ENCODE data around the gene SLC27A4. TPM values are rescaled to one million over a fixed set of nuclear protein-coding genes. Genes with fewer than 3 reads are reported as not detected.
"Not testable (repeated sequence)": the region's sequence is repeated elsewhere in the genome, so short reads cannot be mapped to it uniquely, and the experiment has no call there.

The SLC27A4 gene
- total RNA-seq, 2 donors from 2014 or later = 8.2 to 8.3 TPM

DNA sequence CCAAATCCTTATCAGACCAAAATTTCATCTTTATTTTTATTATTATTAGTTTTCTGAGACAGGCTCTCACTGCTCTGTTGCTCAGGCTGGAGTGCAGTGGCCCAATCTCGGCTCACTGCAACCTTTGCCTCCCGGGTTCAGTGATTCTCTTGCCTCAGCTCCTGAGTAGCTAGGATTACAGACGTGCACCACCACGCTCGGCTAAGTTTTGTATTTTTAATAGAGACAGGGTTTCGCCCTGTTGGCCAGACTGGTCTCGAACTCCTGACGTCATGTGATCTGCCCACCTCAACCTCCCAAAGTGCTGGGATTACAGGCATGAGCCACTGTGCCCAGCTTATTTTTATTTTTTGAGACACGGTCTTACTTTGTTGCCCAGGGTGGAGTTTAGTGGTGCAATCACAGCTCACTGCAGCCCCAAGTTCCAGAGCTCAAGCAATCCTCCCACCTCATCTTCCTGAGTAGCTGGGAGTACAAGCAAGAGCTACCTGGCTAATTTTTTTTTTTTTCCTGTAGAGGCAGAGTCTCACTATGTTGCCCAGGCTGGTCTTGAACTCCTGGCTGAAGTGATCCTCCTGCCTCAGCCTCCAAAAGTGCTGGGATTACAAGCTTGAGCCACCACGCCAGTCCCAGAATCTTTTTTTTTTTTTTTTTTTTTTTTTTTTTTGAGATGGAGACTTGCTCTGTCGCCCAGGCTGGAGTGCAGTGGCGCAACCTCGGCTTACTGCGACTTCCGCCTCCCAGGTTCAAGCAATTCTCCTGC, 1.3 kb upstream of the SLC27A4 start:
- H3K4me1 Mint-ChIP-seq; DNase-seq; H3K27me3 Mint-ChIP-seq; H3K9me3 ChIP-seq (ENCODE audit: control insufficient read depth, low read length, poor library complexity, severe bottlenecking); ATAC-seq; H3K27ac Mint-ChIP-seq; H3K36me3 Mint-ChIP-seq (ENCODE audit: low read depth): not testable (repeated sequence)
- H3K4me3 Mint-ChIP-seq = peak overlapping the region; percentile 97

GRCh38 chr9:128340691-128341434, 536 bp downstream of the SLC27A4 start:
- DNase-seq (no peak), ATAC-seq (peak; percentile 19)

DNA sequence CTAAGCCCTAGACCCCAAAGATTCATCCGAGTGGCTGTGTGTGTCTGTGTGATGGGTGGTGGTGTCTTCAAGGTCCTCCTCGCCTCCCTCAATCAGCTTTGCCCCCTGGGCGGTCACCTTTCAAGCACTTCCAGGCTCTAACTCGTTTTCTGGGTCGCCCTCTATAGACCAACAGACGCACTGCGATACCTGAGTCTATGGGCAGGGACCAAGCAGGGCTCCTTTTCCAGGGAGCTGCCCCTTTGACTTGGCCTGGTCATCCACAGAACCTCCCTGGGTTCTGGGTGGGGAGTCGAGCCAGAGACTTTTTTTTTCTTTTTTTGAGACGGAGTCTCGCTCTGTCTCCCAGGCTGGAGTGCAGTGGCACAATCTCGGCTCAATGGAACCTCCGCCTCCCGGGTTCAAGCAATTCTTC, 1.1 kb downstream of the SLC27A4 start:
- Mint-ChIP-seq H3K4me1 (peaks cover 5% of the 10 kb centered on the region), H3K36me3 (ENCODE audit: low read depth) (no peaks in the 10 kb centered on the region), H3K27me3 (no peaks in the 10 kb centered on the region), H3K4me3 (peak overlapping the region; percentile 97), H3K27ac (peak overlapping the region; percentile 60)
- ATAC-seq (peak; percentile 58), DNase-seq (peak; percentile 39 to 57 (median 44))
- no peaks in the 10 kb centered on the region for H3K9me3 ChIP-seq (ENCODE audit: control insufficient read depth, low read length, poor library complexity, severe bottlenecking)

More at GRCh38 chr9:128340691-128341434, 536 bp downstream of the SLC27A4 start:
- H3K9me3 ChIP-seq (ENCODE audit: control insufficient read depth, low read length, poor library complexity, severe bottlenecking) = no peaks in the 10 kb centered on the region
- H3K36me3 Mint-ChIP-seq (ENCODE audit: low read depth) = no peaks in the 10 kb centered on the region
- H3K4me3 Mint-ChIP-seq = peak overlapping the region; percentile 97
- H3K4me1 Mint-ChIP-seq = peaks cover 5% of the 10 kb centered on the region
- H3K27me3 Mint-ChIP-seq = no peaks in the 10 kb centered on the region
- peak overlapping the region; percentile 60 for H3K27ac Mint-ChIP-seq

- Mint-ChIP-seq H3K36me3 (ENCODE audit: low read depth) (no peaks in the 10 kb centered on the region), H3K4me1 (peaks cover 5% of the 10 kb centered on the region), H3K4me3 (no peak overlapping the region), H3K27ac (peak overlapping the region; percentile 21), H3K27me3 (no peaks in the 10 kb centered on the region)
- ATAC-seq (no peak), DNase-seq (no peak)
- no peaks in the 10 kb centered on the region for H3K9me3 ChIP-seq (ENCODE audit: control insufficient read depth, low read length, poor library complexity, severe bottlenecking)
Observed at GRCh38 chr9:128342971-128343680, 2.8 kb downstream of the SLC27A4 start.

- ATAC-seq (no peak), DNase-seq (no peak)
- Mint-ChIP-seq H3K4me1 (peaks cover 5% of the 10 kb centered on the region), H3K27me3 (no peaks in the 10 kb centered on the region), H3K4me3 (no peak overlapping the region), H3K27ac (peak overlapping the region; percentile 21), H3K36me3 (ENCODE audit: low read depth) (no peaks in the 10 kb centered on the region)
- H3K9me3 ChIP-seq (ENCODE audit: control insufficient read depth, low read length, poor library complexity, severe bottlenecking) = no peaks in the 10 kb centered on the region
Observed at GRCh38 chr9:128343855-128344254, 3.5 kb downstream of the SLC27A4 start.

DNA sequence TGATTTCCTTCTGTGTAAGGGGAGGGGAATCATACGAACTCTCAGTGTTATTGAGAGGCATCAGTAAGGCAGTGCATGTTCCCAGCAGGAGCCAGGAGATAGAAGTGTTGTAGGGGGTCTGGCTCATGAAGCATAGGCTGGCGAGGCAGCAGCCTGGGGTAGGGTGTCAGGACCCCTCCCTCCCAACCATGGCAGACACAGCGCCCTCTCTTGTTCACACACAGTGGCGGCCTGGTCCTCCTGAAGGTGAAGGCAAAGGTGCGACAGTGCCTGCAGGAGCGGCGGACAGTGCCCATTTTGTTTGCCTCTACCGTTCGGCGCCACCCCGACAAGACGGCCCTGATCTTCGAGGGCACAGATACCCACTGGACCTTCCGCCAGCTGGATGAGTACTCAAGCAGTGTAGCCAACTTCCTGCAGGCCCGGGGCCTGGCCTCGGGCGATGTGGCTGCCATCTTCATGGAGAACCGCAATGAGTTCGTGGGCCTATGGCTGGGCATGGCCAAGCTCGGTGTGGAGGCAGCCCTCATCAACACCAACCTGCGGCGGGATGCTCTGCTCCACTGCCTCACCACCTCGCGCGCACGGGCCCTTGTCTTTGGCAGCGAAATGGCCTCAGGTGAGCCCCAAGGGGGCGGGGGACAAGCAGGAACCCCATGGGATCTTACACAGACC, 4.7 kb downstream of the SLC27A4 start:
- peaks cover 6% of the 10 kb centered on the region for H3K4me1 Mint-ChIP-seq
- H3K27ac Mint-ChIP-seq = no peak overlapping the region
- no peaks in the 10 kb centered on the region for H3K9me3 ChIP-seq (ENCODE audit: control insufficient read depth, low read length, poor library complexity, severe bottlenecking)
- ATAC-seq = no peak
- H3K4me3 Mint-ChIP-seq = no peak overlapping the region
- DNase-seq = no peak
- H3K36me3 Mint-ChIP-seq (ENCODE audit: low read depth) = no peaks in the 10 kb centered on the region
- H3K27me3 Mint-ChIP-seq = no peaks in the 10 kb centered on the region

DNA sequence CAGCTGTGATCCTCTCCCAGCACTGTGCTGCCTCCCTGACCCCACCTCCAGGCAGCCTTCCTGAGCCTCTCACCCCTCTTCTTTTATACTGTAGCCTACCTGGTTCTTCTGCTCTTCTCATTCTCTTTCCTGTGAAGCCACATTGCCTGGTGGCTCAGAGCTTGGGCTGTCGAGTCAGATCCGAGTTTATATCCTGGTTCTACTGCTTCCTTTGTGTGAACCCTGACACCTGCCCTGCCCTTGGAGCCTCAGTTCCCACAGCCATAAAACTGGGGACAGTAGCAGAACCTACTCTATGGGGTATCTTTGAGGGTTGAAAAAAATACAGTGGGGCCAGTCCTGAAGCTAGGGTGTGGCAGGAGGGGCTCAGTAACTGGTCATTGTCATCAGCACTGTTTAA, 8.8 kb downstream of the SLC27A4 start:
- H3K9me3 ChIP-seq (ENCODE audit: control insufficient read depth, low read length, poor library complexity, severe bottlenecking) = no peaks in the 10 kb centered on the region
- H3K4me1 Mint-ChIP-seq = peaks cover 2% of the 10 kb centered on the region
- no peak overlapping the region for H3K4me3 Mint-ChIP-seq
- H3K27ac Mint-ChIP-seq = no peak overlapping the region
- DNase-seq (no peak), ATAC-seq (no peak)
- no peaks in the 10 kb centered on the region for H3K36me3 Mint-ChIP-seq (ENCODE audit: low read depth)
- no peaks in the 10 kb centered on the region for H3K27me3 Mint-ChIP-seq

DNA sequence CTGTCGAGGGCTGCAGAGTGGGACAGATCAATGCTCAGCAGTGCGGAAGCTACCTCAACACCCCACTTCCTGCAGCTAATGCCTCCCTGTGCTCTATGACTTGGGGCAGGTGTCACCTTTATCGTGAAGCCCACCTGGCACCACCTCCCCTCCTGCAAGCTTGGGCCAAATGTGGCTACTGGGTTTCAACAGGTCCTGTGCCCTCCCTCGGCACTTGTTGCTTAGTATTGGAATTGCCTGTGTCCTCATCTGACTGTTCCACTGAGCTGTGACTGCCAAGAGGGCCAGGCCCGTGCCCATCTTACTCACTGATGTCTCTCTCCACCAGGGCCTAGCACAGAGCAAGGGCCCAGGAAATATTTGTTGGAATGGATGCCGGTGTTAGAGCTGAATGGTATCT, 9.4 kb downstream of the SLC27A4 start:
- Mint-ChIP-seq H3K4me1 (peaks cover 2% of the 10 kb centered on the region), H3K4me3 (no peak overlapping the region), H3K36me3 (ENCODE audit: low read depth) (no peaks in the 10 kb centered on the region), H3K27ac (no peak overlapping the region), H3K27me3 (no peaks in the 10 kb centered on the region)
- no peak for ATAC-seq
- H3K9me3 ChIP-seq (ENCODE audit: control insufficient read depth, low read length, poor library complexity, severe bottlenecking) = no peaks in the 10 kb centered on the region
- DNase-seq = no peak

DNA sequence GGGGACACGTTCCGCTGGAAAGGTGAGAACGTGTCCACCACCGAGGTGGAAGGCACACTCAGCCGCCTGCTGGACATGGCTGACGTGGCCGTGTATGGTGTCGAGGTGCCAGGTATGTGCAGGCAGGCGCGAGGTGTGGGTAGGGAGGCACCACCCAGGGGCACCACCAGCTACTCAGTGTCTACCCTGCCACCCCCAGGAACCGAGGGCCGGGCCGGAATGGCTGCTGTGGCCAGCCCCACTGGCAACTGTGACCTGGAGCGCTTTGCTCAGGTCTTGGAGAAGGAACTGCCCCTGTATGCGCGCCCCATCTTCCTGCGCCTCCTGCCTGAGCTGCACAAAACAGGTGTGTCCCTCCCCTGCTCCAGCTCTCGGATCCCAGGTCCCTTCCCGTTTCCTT, 15.1 kb downstream of the SLC27A4 start:
- no peak for DNase-seq
- Mint-ChIP-seq H3K27me3 (no peaks in the 10 kb centered on the region), H3K4me1 (no peaks in the 10 kb centered on the region), H3K4me3 (no peak overlapping the region), H3K27ac (no peak overlapping the region), H3K36me3 (ENCODE audit: low read depth) (no peaks in the 10 kb centered on the region)
- no peaks in the 10 kb centered on the region for H3K9me3 ChIP-seq (ENCODE audit: control insufficient read depth, low read length, poor library complexity, severe bottlenecking)
- ATAC-seq = no peak

DNA sequence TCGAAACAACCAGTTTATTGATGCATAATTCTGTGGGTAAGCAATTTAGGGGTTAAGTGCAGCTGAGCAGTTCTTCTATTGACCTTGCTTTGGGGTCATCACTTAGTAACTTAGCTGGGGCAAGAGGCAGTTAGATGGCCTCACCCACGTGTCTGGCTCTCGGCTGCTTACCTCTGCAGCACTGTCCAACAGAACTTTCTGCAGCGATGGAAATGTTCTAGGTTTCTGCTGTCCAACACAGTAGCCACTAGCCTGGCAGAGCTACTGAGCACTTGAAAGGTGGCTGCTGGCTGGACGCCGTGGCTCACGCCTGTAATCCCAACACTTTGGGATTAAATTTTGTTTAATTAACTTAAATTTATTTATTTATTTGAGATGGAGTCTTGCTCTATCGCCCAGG, 17.8 kb downstream of the SLC27A4 start:
- Mint-ChIP-seq H3K36me3 (ENCODE audit: low read depth) (no peaks in the 10 kb centered on the region), H3K27ac (no peak overlapping the region), H3K27me3 (no peaks in the 10 kb centered on the region), H3K4me3 (no peak overlapping the region), H3K4me1 (peaks cover 9% of the 10 kb centered on the region)
- ATAC-seq (no peak), DNase-seq (no peak)
- no peaks in the 10 kb centered on the region for H3K9me3 ChIP-seq (ENCODE audit: control insufficient read depth, low read length, poor library complexity, severe bottlenecking)

DNA sequence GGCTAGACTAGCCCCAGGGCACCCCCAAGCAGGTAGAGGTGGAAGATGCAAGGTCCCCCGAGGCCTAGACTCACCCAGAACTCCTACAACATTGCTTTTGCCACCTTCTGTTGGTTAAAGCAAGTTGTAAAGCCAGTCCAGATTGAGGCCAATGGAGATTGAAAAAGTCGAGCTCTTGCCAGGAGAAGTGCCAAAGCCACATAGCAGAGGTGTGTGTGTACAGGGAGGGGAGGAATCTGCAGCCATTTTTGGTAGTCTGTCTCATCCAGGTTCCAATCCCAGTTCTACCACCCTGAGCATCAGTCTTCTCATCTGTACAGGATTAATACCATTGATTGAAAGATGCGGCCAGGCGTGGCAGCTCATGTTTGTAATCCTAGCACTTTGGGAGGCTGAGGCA, 18.5 kb downstream of the SLC27A4 start:
- ATAC-seq (no peak), DNase-seq (no peak)
- Mint-ChIP-seq H3K36me3 (ENCODE audit: low read depth) (no peaks in the 10 kb centered on the region), H3K27me3 (no peaks in the 10 kb centered on the region), H3K4me1 (peaks cover 9% of the 10 kb centered on the region), H3K27ac (no peak overlapping the region), H3K4me3 (no peak overlapping the region)
- no peaks in the 10 kb centered on the region for H3K9me3 ChIP-seq (ENCODE audit: control insufficient read depth, low read length, poor library complexity, severe bottlenecking)

- H3K9me3 ChIP-seq (ENCODE audit: control insufficient read depth, low read length, poor library complexity, severe bottlenecking) = no peaks in the 10 kb centered on the region
- no peak overlapping the region for H3K27ac Mint-ChIP-seq
- ATAC-seq = no peak
- no peak for DNase-seq
- H3K36me3 Mint-ChIP-seq (ENCODE audit: low read depth) = no peaks in the 10 kb centered on the region
- H3K4me3 Mint-ChIP-seq = no peak overlapping the region
- H3K27me3 Mint-ChIP-seq = no peaks in the 10 kb centered on the region
- peaks cover 9% of the 10 kb centered on the region for H3K4me1 Mint-ChIP-seq
Observed at GRCh38 chr9:128360826-128361225, 20.5 kb downstream of the SLC27A4 start.

Data from T-helper 17 cell (primary cell).